ENCODE data around the gene MIER3.

DNA sequence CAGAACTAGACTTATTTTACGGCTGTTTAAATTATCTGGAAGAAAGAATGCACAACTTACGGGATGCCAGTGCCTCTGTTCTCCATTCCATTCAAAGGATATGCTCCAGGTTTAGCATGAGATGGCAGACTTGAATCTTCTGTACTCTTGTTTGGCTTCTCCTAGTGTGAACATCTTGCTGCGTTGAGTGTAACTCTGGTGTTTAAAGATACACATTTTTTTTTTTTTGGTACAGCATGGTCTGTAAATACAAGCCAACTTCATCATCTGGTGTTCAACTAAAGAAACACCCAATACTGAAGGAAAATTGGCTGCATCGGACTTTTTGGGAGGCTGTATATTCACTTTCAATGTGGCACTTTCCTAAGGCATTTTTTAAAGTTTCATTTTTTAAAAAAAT lies 7.4 kb upstream of the MIER3 start:
- TF ChIP-seq, protein P1, sequence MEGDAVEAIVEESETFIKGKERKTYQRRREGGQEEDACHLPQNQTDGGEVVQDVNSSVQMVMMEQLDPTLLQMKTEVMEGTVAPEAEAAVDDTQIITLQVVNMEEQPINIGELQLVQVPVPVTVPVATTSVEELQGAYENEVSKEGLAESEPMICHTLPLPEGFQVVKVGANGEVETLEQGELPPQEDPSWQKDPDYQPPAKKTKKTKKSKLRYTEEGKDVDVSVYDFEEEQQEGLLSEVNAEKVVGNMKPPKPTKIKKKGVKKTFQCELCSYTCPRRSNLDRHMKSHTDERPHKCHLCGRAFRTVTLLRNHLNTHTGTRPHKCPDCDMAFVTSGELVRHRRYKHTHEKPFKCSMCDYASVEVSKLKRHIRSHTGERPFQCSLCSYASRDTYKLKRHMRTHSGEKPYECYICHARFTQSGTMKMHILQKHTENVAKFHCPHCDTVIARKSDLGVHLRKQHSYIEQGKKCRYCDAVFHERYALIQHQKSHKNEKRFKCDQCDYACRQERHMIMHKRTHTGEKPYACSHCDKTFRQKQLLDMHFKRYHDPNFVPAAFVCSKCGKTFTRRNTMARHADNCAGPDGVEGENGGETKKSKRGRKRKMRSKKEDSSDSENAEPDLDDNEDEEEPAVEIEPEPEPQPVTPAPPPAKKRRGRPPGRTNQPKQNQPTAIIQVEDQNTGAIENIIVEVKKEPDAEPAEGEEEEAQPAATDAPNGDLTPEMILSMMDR (IDR thresholded peaks at IDR 0.05) = no peak
- TF ChIP-seq POLR2AphosphoS5 (IDR thresholded peaks at IDR 0.05) = no peak
- no peak for TF ChIP-seq POLR2A (IDR thresholded peaks at IDR 0.05)
- TF ChIP-seq EP300 (IDR thresholded peaks at IDR 0.05) = no peak
